ENCODE measurements around the gene GRIN2A.

Gene GRIN2A

DNA sequence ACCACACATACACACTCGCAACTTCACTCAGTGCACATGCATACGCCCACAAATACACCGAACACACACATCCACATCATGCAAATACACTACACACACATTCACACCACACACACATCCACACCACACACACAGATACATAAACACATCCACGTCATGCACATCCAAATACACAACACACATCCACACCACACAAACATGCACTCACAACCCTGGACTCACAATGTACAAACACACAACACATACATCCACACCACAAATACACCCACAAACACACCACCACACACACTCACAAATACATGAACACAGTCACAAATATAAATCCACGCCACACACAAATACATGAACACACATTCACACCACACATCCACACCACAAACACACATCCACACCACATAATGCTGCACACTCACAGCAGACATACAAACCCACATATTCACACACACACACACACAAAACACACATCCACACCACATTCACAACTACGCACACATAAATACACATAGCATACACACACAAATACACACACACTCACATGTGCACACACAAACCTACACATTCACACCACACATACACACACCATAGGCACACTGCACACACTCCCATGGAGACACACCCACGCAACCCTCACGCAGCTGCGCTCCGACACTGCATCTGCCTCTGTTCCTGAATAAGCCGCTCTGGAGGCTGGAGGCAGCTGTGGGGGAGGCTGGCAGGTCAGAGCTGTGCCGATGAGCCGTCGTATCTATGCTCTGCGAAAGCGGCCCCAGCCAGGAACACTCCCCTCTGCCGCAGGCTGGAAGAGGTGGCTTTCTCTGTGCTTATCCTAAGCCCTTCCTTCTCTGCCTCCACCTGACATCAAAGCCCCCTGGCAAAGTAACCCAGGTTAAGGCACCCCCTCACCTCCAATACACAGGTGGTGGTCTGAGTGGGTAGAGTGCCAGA is 141.8 kb downstream of the GRIN2A start:
- Histone ChIP-seq H3K27me3 (ENCODE audit: low read depth) (no peaks in the 10 kb centered on the region), H3K4me1 (no peaks in the 10 kb centered on the region), H3K4me3 (no peak overlapping the region), H3K36me3 (replicated peaks) (no peaks in the 10 kb centered on the region), H3K9me3 (no peaks in the 10 kb centered on the region; the same call in 1 of the 2 replicates)
- in situ Hi-C loops (cut with MboI; ENCODE audit: low sequenced_read_pairs), result no loop called here
- DNase-seq (ENCODE audit: low spot score in 2 of 2), result no peak

- DNase-seq (ENCODE audit: low spot score in 2 of 2), result no peak
- no peak overlapping the region for H3K4me3 ChIP-seq
These were observed 142.8 kb downstream of the GRIN2A start for GRCh38 chr16:10039220-10040096.

GRCh38 chr16:10037751-10038150 is 144.5 kb downstream of the GRIN2A start:
- H3K4me1 ChIP-seq, result no peaks in the 10 kb centered on the region
- H3K9me3 ChIP-seq, result no peaks in the 10 kb centered on the region; the same call in 1 of the 2 replicates
- no peak overlapping the region for H3K4me3 ChIP-seq
- no peaks in the 10 kb centered on the region for H3K36me3 ChIP-seq (replicated peaks)
- in situ Hi-C loops (cut with MboI; ENCODE audit: low sequenced_read_pairs), result no loop called here
- DNase-seq (ENCODE audit: low spot score in 2 of 2), result no peak
- H3K27me3 ChIP-seq (ENCODE audit: low read depth), result no peaks in the 10 kb centered on the region

More at GRCh38 chr16:10039220-10040096, 142.8 kb downstream of the GRIN2A start:
- no peaks in the 10 kb centered on the region; the same call in 1 of the 2 replicates for H3K9me3 ChIP-seq
- in situ Hi-C loops (cut with MboI; ENCODE audit: low sequenced_read_pairs), result no loop called here
- H3K27me3 ChIP-seq (ENCODE audit: low read depth), result no peaks in the 10 kb centered on the region
- no peaks in the 10 kb centered on the region for H3K36me3 ChIP-seq (replicated peaks)
- H3K4me1 ChIP-seq, result no peaks in the 10 kb centered on the region

GRCh38 chr16:10036956-10037355 is 145.3 kb downstream of the GRIN2A start:
- no peaks in the 10 kb centered on the region for H3K4me1 ChIP-seq
- no peaks in the 10 kb centered on the region; the same call in 1 of the 2 replicates for H3K9me3 ChIP-seq
- H3K4me3 ChIP-seq, result no peak overlapping the region
- H3K27me3 ChIP-seq (ENCODE audit: low read depth), result no peaks in the 10 kb centered on the region
- DNase-seq (ENCODE audit: low spot score in 2 of 2), result no peak
- H3K36me3 ChIP-seq (replicated peaks), result no peaks in the 10 kb centered on the region
- in situ Hi-C loops (cut with MboI; ENCODE audit: low sequenced_read_pairs), result no loop called here

DNA sequence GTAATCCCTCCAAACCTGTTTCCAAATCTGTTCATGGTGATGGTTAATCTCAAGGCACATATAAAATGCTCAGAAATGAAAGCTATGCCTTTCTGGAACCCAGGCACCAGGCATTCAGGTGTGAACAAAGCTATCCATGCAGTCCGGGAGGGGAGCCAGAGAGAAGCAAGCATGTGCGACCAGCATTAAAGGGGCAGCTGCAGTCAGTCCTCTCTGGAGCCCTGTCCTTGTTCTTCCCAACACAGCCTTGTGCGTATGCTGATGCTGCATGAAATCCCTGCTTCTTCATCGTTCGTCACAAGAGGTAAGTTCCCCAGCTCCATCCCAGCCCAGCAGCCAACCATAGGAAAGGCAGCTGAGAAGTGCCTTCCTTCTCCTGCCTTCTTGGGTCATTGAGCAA is 148.7 kb downstream of the GRIN2A start:
- Histone ChIP-seq H3K4me1 (no peaks in the 10 kb centered on the region), H3K4me3 (no peak overlapping the region), H3K36me3 (replicated peaks) (no peaks in the 10 kb centered on the region), H3K9me3 (no peaks in the 10 kb centered on the region), H3K27me3 (ENCODE audit: low read depth) (no peaks in the 10 kb centered on the region)
- no peak for DNase-seq (ENCODE audit: low spot score in 2 of 2)
- in situ Hi-C loops (cut with MboI; ENCODE audit: low sequenced_read_pairs), result no loop called here

DNA sequence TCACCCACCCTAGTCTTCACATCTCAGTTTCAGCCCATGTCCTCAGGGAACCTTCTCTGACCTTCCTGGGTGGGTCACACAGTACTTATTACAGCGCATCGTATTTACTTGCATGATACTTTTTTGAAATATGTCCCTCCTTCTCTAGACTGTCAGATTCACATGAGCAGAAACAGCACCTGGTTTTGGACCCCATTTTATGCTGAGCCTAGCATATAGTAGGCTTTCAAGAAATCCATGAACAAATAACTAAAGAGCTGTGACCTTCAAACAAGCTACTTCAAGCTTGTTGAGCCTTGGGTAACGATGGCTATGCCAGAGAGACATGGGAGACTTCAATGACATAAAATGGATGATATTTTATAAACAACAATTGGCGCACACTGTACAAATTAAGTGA is 150.3 kb downstream of the GRIN2A start:
- Histone ChIP-seq H3K4me1 (no peaks in the 10 kb centered on the region), H3K27me3 (ENCODE audit: low read depth) (no peaks in the 10 kb centered on the region), H3K9me3 (no peaks in the 10 kb centered on the region), H3K4me3 (no peak overlapping the region), H3K36me3 (replicated peaks) (no peaks in the 10 kb centered on the region)
- in situ Hi-C loops (cut with MboI; ENCODE audit: low sequenced_read_pairs), result no loop called here
- no peak for DNase-seq (ENCODE audit: low spot score in 2 of 2)

- in situ Hi-C loops (cut with MboI; ENCODE audit: low sequenced_read_pairs), result no loop called here
- H3K4me3 ChIP-seq, result no peak overlapping the region
- H3K36me3 ChIP-seq (replicated peaks), result no peaks in the 10 kb centered on the region
- no peaks in the 10 kb centered on the region for H3K9me3 ChIP-seq
- H3K27me3 ChIP-seq (ENCODE audit: low read depth), result no peaks in the 10 kb centered on the region
- no peak for DNase-seq (ENCODE audit: low spot score in 2 of 2)
- no peaks in the 10 kb centered on the region for H3K4me1 ChIP-seq
These were observed 150.8 kb downstream of the GRIN2A start for GRCh38 chr16:10031473-10031872.

GRCh38 chr16:10028644-10029043 is 153.6 kb downstream of the GRIN2A start:
- DNase-seq (ENCODE audit: low spot score in 2 of 2), result no peak
- Histone ChIP-seq H3K4me1 (no peaks in the 10 kb centered on the region), H3K27me3 (ENCODE audit: low read depth) (no peaks in the 10 kb centered on the region), H3K4me3 (no peak overlapping the region), H3K36me3 (replicated peaks) (no peaks in the 10 kb centered on the region), H3K9me3 (no peaks in the 10 kb centered on the region)
- in situ Hi-C loops (cut with MboI; ENCODE audit: low sequenced_read_pairs), result no loop called here

- Histone ChIP-seq H3K4me3 (no peak overlapping the region), H3K4me1 (no peaks in the 10 kb centered on the region), H3K36me3 (replicated peaks) (no peaks in the 10 kb centered on the region), H3K27me3 (ENCODE audit: low read depth) (no peaks in the 10 kb centered on the region), H3K9me3 (no peaks in the 10 kb centered on the region)
- DNase-seq (ENCODE audit: low spot score in 2 of 2), result no peak
- in situ Hi-C loops (cut with MboI; ENCODE audit: low sequenced_read_pairs), result no loop called here
These were observed 154.7 kb downstream of the GRIN2A start for GRCh38 chr16:10027553-10027952.

DNA sequence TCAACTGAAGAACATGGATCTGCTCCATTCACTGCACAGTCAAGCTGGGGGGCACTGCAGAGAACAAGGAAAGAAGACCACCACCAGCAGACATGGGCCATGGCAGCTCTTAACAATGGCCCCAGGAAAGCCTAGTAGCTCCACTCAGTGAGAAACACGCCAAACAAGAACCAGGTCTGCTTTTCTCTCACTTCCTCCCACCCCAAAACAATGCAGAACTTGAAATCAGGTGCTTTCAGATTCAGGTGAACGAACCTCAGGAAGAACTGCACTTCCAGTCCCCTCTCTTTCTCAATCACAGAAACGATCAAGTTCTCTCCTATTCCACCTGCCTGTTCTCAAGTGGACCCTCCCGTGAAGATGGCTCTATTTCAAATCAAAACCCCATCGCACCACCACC is 155.6 kb downstream of the GRIN2A start:
- Histone ChIP-seq H3K27me3 (ENCODE audit: low read depth) (no peaks in the 10 kb centered on the region), H3K4me1 (no peaks in the 10 kb centered on the region), H3K9me3 (no peaks in the 10 kb centered on the region), H3K36me3 (replicated peaks) (no peaks in the 10 kb centered on the region), H3K4me3 (no peak overlapping the region)
- no peak for DNase-seq (ENCODE audit: low spot score in 2 of 2)
- in situ Hi-C loops (cut with MboI; ENCODE audit: low sequenced_read_pairs), result no loop called here

GRCh38 chr16:10022098-10022497 is 160.1 kb downstream of the GRIN2A start:
- Histone ChIP-seq H3K4me1 (no peaks in the 10 kb centered on the region), H3K36me3 (replicated peaks) (no peaks in the 10 kb centered on the region), H3K27me3 (ENCODE audit: low read depth) (no peaks in the 10 kb centered on the region), H3K4me3 (no peak overlapping the region), H3K9me3 (no peaks in the 10 kb centered on the region)
- in situ Hi-C loops (cut with MboI; ENCODE audit: low sequenced_read_pairs), result no loop called here
- no peak for DNase-seq (ENCODE audit: low spot score in 2 of 2)

GRCh38 chr16:10020866-10021265 is 161.4 kb downstream of the GRIN2A start:
- H3K4me3 ChIP-seq, result no peak overlapping the region
- no peaks in the 10 kb centered on the region for H3K36me3 ChIP-seq (replicated peaks)
- in situ Hi-C loops (cut with MboI; ENCODE audit: low sequenced_read_pairs), result no loop called here
- no peaks in the 10 kb centered on the region for H3K4me1 ChIP-seq
- no peak for DNase-seq (ENCODE audit: low spot score in 2 of 2)
- H3K9me3 ChIP-seq, result no peaks in the 10 kb centered on the region
- H3K27me3 ChIP-seq (ENCODE audit: low read depth), result no peaks in the 10 kb centered on the region

- no peaks in the 10 kb centered on the region for H3K4me1 ChIP-seq
- H3K36me3 ChIP-seq (replicated peaks), result no peaks in the 10 kb centered on the region
- no peak overlapping the region for H3K4me3 ChIP-seq
- no peaks in the 10 kb centered on the region for H3K27me3 ChIP-seq (ENCODE audit: low read depth)
- DNase-seq (ENCODE audit: low spot score in 2 of 2), result no peak
- H3K9me3 ChIP-seq, result no peaks in the 10 kb centered on the region
- in situ Hi-C loops (cut with MboI; ENCODE audit: low sequenced_read_pairs), result no loop called here
These were observed 165.5 kb downstream of the GRIN2A start for GRCh38 chr16:10016752-10017151.

DNA sequence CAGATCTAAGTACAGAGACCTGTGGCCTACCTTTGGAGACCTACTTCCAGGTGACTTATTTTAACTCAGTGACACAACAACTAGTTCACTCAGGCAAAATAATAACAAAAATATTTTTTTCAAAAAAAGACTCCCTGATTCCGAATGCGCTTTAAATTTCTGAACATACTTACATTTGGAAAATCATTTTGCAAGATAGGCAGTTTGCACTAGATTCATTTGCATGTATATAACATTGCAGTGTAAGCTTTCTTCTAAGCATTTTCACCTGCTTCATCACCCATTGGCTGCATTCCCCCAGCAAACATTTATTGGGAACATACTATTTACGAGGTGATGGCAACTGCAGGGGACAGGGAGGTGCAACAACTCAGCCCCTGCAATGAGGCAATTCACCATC is 166.8 kb downstream of the GRIN2A start:
- Histone ChIP-seq H3K4me1 (no peaks in the 10 kb centered on the region), H3K27me3 (ENCODE audit: low read depth) (no peaks in the 10 kb centered on the region), H3K36me3 (replicated peaks) (no peaks in the 10 kb centered on the region), H3K9me3 (no peaks in the 10 kb centered on the region), H3K4me3 (no peak overlapping the region)
- in situ Hi-C loops (cut with MboI; ENCODE audit: low sequenced_read_pairs), result no loop called here
- no peak for DNase-seq (ENCODE audit: low spot score in 2 of 2)
